H7 (cell line): ENCODE data around the gene HES3. TPM values are rescaled to one million over a fixed set of nuclear protein-coding genes. Genes with fewer than 3 reads are reported as not detected.

ENCODE experiments used
- total RNA-seq: library from RNA; depleted of rRNA; stranded (reverse); fragments of >200 nt; shearing (Covaris generic); gene quantifications from 2 replicates; pipeline ENCODE4 v1.2.3, GENCODE V29; 2014; rRNA removed

Gene HES3
- total RNA-seq, 1 experiment from 2014 or later: 28.2 TPM

Other genes with a start within 250 kb of the HES3 start
- 6.6 and 8.4 TPM in 2 replicates for gene KCNAB2, start 198.3 kb upstream of the HES3 start, total RNA-seq
- 0.78 and 0.83 TPM in 2 replicates for gene CHD5, start 63.9 kb upstream of the HES3 start, total RNA-seq
- gene RPL22, start 44.6 kb upstream of the HES3 start, total RNA-seq: 237 and 308 TPM in 2 replicates
- 6.8 and 25.3 TPM in 2 replicates for gene RNF207, start 38.1 kb upstream of the HES3 start, total RNA-seq
- gene ICMT, start 8.2 kb upstream of the HES3 start, total RNA-seq: 195 and 196 TPM in 2 replicates
- 15.6 and 25.2 TPM in 2 replicates for gene GPR153, start 16.9 kb downstream of the HES3 start, total RNA-seq
- 68.9 and 76.3 TPM in 2 replicates for gene ACOT7, start 149.6 kb downstream of the HES3 start, total RNA-seq
- gene HES2, start 175.7 kb downstream of the HES3 start, total RNA-seq: 0.04 and 0.62 TPM in 2 replicates
- 8.7 and 9.3 TPM in 2 replicates for gene ESPN, start 180.6 kb downstream of the HES3 start, total RNA-seq
- gene TNFRSF25, start 222.0 kb downstream of the HES3 start, total RNA-seq: 5.4 and 15.7 TPM in 2 replicates
- 17.2 and 27.4 TPM in 2 replicates for gene PLEKHG5, start 247.5 kb downstream of the HES3 start, total RNA-seq